GM23338 (cell line): ENCODE data around the gene SLX9. TPM values are rescaled to one million over a fixed set of nuclear protein-coding genes. Genes with fewer than 3 reads are reported as not detected.

Source experiments
- ATAC-seq: fragments of 200-7000 bp; cut with Tn5 transposase; 3 replicates; pipeline ENCODE4 v1.9.1; 2020
- DNase-seq: peaks from one replicate; pipeline ENCODE4 v3.0.0-alpha.2; 2015; ENCODE audit warnings: low spot score
- H2AFZ ChIP-seq: fragments of 200-600 bp; sonication (generic); 2 replicates; pipeline ENCODE4 v1.8.0; 2016; ENCODE audit warnings: antibody characterized with exemption, mild to moderate bottlenecking, moderate library complexity
- H3F3A ChIP-seq: fragments of 200-600 bp; sonication (generic); replicated peaks from 2 replicates; pipeline ENCODE4 v1.8.0; 2017; ENCODE audit warnings: antibody characterized with exemption, mixed run types, low read depth
- H3K27ac ChIP-seq: fragments of 200-600 bp; sonication (generic); 2 replicates; pipeline ENCODE4 v1.6.1; 2016; ENCODE audit warnings: low read depth
- H3K27me3 ChIP-seq: fragments of 200-600 bp; sonication (generic); 2 replicates; pipeline ENCODE4 v1.8.0; 2016; ENCODE audit warnings: mild to moderate bottlenecking, mixed run types, moderate library complexity; ENCODE audit not compliant: insufficient read depth
- H3K36me3 ChIP-seq: fragments of 200-600 bp; sonication (generic); 2 replicates; pipeline ENCODE4 v1.8.0; 2016; ENCODE audit warnings: mild to moderate bottlenecking; ENCODE audit not compliant: insufficient read depth
- H3K4me1 ChIP-seq: fragments of 200-600 bp; sonication (generic); 2 replicates; pipeline ENCODE4 v1.8.0; 2016; ENCODE audit warnings: mild to moderate bottlenecking, moderate library complexity; ENCODE audit not compliant: insufficient read depth
- H3K4me2 ChIP-seq: fragments of 200-600 bp; sonication (generic); 2 replicates; pipeline ENCODE4 v1.7.1; 2017; ENCODE audit warnings: mixed run types
- H3K4me3 ChIP-seq: fragments of 200-600 bp; sonication (generic); 2 replicates; pipeline ENCODE4 v1.6.1; 2016; ENCODE audit warnings: mixed run types
- H3K79me2 ChIP-seq: fragments of 200-600 bp; sonication (generic); replicated peaks from 2 replicates; pipeline ENCODE4 v1.8.0; 2017; ENCODE audit warnings: mild to moderate bottlenecking; ENCODE audit not compliant: insufficient read depth
- H3K9me2 ChIP-seq: fragments of 200-600 bp; sonication (generic); 2 replicates; pipeline ENCODE4 v1.8.0; 2017; ENCODE audit not compliant: insufficient read depth
- H4K20me1 ChIP-seq: fragments of 200-600 bp; sonication (generic); replicated peaks from 2 replicates; pipeline ENCODE4 v1.8.0; 2017; ENCODE audit warnings: mild to moderate bottlenecking; ENCODE audit not compliant: insufficient read depth
- H3K27ac Mint-ChIP-seq: 2 replicates; pipeline ENCODE4 v1.8.0; 2020; ENCODE audit warnings: inconsistent platforms, mild to moderate bottlenecking, moderate library complexity, mixed read lengths
- H3K27me3 Mint-ChIP-seq: 3 replicates; pipeline ENCODE4 v1.8.0; 2022; ENCODE audit warnings: low read depth, mild to moderate bottlenecking, moderate library complexity, mixed read lengths, inconsistent platforms; ENCODE audit not compliant: insufficient read depth, poor library complexity
- H3K36me3 Mint-ChIP-seq: 3 replicates; pipeline ENCODE4 v1.8.0; 2021; ENCODE audit warnings: low read depth, mild to moderate bottlenecking, inconsistent platforms, moderate library complexity, mixed read lengths
- H3K4me1 Mint-ChIP-seq: 3 replicates; pipeline ENCODE4 v1.8.0; 2020; ENCODE audit warnings: mild to moderate bottlenecking, inconsistent platforms, mixed read lengths
- H3K4me3 Mint-ChIP-seq: 3 replicates; pipeline ENCODE4 v1.8.0; 2021; ENCODE audit warnings: moderate library complexity, mild to moderate bottlenecking, inconsistent platforms, mixed read lengths
- H3K9me3 Mint-ChIP-seq: 3 replicates; pipeline ENCODE4 v1.8.0; 2020; ENCODE audit warnings: moderate library complexity, mild to moderate bottlenecking, inconsistent platforms, mixed read lengths
- CREB1 ChIP-seq: fragments of 250-450 bp; sonication (Bioruptor Pico); IDR thresholded peaks from 2 replicates; pipeline ENCODE4 v1.5.0; 2020; ENCODE audit warnings: low read depth, mild to moderate bottlenecking, moderate library complexity
- ETS1 ChIP-seq: IDR thresholded peaks from 2 replicates; pipeline ENCODE4 v1.6.1; 2016; ENCODE audit warnings: antibody characterized with exemption
- EZH2 ChIP-seq: fragments of 200-600 bp; sonication (generic); IDR thresholded peaks from one replicate; pipeline ENCODE4 v1.8.0; 2017; ENCODE audit warnings: antibody characterized with exemption, mild to moderate bottlenecking, low read depth; ENCODE audit not compliant: unreplicated experiment
- JUNB ChIP-seq: IDR thresholded peaks from one replicate; pipeline ENCODE4 v1.6.1; 2016; ENCODE audit warnings: antibody characterized with exemption; ENCODE audit not compliant: unreplicated experiment
- NANOG ChIP-seq: IDR thresholded peaks from 2 replicates; pipeline ENCODE4 v1.6.1; 2016; ENCODE audit warnings: antibody characterized with exemption, borderline replicate concordance
- POLR2AphosphoS5 ChIP-seq: IDR thresholded peaks from 2 replicates; pipeline ENCODE4 v1.6.1; 2016; ENCODE audit warnings: antibody characterized with exemption, low read depth
- REST ChIP-seq: IDR thresholded peaks from one replicate; pipeline ENCODE4 v1.6.1; 2018; ENCODE audit warnings: antibody characterized with exemption; ENCODE audit not compliant: unreplicated experiment
- STAT1 ChIP-seq: IDR thresholded peaks from one replicate; pipeline ENCODE4 v1.6.1; 2016; ENCODE audit warnings: antibody characterized with exemption; ENCODE audit not compliant: unreplicated experiment
- ZNF114 ChIP-seq: fragments of 250-450 bp; sonication (Bioruptor Pico); IDR thresholded peaks from 2 replicates; pipeline ENCODE4 v1.5.0; 2020; ENCODE audit warnings: mild to moderate bottlenecking, moderate library complexity
- ZNF331 ChIP-seq: fragments of 250-450 bp; sonication (Bioruptor Pico); IDR thresholded peaks from 2 replicates; pipeline ENCODE4 v1.5.0; 2020; ENCODE audit warnings: low read depth, mild to moderate bottlenecking, moderate library complexity
- polyA plus RNA-seq: library from polyadenylated mRNA; unstranded; fragments of >200 nt; fragmentation: Nextera tagmentation; extraction: Ambion mirVana; gene quantifications from 2 replicates; pipeline ENCODE4 v1.2.1, GENCODE V29; 2016
- total RNA-seq: library from RNA; depleted of rRNA; stranded (reverse); fragments of >200 nt; shearing (Covaris generic); gene quantifications from 2 replicates; pipeline ENCODE4 v1.2.3, GENCODE V29; 2014
- TF ChIP-seq, protein P1 (sequence below), 2 experiments: fragments of 200-600 bp in 1 of 2; sonication (generic) in 1 of 2; conservative IDR thresholded peaks; 2 replicates each; pipeline versions ENCODE4 v1.5.1 to v1.6.1; 2016 to 2017; ENCODE audit warnings: antibody characterized with exemption in 2 of 2, low read depth in 2 of 2, mild to moderate bottlenecking in 2 of 2, moderate library complexity in 1 of 2
- TF ChIP-seq, protein P2 (sequence below): fragments of 250-450 bp; sonication (Bioruptor Pico); IDR thresholded peaks from 2 replicates; pipeline ENCODE4 v1.5.0; 2020; ENCODE audit warnings: mild to moderate bottlenecking, moderate library complexity

SLX9 gene
- total and polyA plus RNA-seq, 2 experiments from 2014 or later = 41.5 to 46.9 TPM

- H3K4me1 ChIP-seq = peaks cover 11% of the 10 kb centered on the region
- no peak overlapping the region for H2AFZ ChIP-seq
- H3K79me2 ChIP-seq = no peaks in the 10 kb centered on the region
- no peaks in the 10 kb centered on the region for H3K27me3 ChIP-seq
- Mint-ChIP-seq H3K4me3 (no peak overlapping the region), H3K27me3 (peaks cover 12% of the 10 kb centered on the region), H3K36me3 (no peaks in the 10 kb centered on the region), H3K27ac (no peak overlapping the region), H3K9me3 (no peaks in the 10 kb centered on the region), H3K4me1 (peaks cover 16% of the 10 kb centered on the region)
- no peak overlapping the region for H3K27ac ChIP-seq
- no peaks in the 10 kb centered on the region for H3K36me3 ChIP-seq
- DNase-seq (no peak), ATAC-seq (no peak)
- H3K9me2 ChIP-seq = no peaks in the 10 kb centered on the region
- no peaks in the 10 kb centered on the region for H4K20me1 ChIP-seq
- no peak overlapping the region for H3K4me2 ChIP-seq
- H3F3A ChIP-seq = peaks cover 7% of the 10 kb centered on the region; the same call in 1 of the 2 replicates
- TF ChIP-seq ETS1 (no peak), EZH2 (no peak), ZNF331 (CRISPR knock-in tag) (no peak), ZNF114 (CRISPR knock-in tag) (no peak), NANOG (no peak), REST (no peak), POLR2AphosphoS5 (no peak), STAT1 (no peak), JUNB (no peak), CREB1 (no peak)
- TF ChIP-seq, protein P1, sequence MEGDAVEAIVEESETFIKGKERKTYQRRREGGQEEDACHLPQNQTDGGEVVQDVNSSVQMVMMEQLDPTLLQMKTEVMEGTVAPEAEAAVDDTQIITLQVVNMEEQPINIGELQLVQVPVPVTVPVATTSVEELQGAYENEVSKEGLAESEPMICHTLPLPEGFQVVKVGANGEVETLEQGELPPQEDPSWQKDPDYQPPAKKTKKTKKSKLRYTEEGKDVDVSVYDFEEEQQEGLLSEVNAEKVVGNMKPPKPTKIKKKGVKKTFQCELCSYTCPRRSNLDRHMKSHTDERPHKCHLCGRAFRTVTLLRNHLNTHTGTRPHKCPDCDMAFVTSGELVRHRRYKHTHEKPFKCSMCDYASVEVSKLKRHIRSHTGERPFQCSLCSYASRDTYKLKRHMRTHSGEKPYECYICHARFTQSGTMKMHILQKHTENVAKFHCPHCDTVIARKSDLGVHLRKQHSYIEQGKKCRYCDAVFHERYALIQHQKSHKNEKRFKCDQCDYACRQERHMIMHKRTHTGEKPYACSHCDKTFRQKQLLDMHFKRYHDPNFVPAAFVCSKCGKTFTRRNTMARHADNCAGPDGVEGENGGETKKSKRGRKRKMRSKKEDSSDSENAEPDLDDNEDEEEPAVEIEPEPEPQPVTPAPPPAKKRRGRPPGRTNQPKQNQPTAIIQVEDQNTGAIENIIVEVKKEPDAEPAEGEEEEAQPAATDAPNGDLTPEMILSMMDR (conservative IDR thresholded peaks at IDR 0.05; ENCODE audit: low read depth in 2 of 2) = no peak
- TF ChIP-seq, protein P2, sequence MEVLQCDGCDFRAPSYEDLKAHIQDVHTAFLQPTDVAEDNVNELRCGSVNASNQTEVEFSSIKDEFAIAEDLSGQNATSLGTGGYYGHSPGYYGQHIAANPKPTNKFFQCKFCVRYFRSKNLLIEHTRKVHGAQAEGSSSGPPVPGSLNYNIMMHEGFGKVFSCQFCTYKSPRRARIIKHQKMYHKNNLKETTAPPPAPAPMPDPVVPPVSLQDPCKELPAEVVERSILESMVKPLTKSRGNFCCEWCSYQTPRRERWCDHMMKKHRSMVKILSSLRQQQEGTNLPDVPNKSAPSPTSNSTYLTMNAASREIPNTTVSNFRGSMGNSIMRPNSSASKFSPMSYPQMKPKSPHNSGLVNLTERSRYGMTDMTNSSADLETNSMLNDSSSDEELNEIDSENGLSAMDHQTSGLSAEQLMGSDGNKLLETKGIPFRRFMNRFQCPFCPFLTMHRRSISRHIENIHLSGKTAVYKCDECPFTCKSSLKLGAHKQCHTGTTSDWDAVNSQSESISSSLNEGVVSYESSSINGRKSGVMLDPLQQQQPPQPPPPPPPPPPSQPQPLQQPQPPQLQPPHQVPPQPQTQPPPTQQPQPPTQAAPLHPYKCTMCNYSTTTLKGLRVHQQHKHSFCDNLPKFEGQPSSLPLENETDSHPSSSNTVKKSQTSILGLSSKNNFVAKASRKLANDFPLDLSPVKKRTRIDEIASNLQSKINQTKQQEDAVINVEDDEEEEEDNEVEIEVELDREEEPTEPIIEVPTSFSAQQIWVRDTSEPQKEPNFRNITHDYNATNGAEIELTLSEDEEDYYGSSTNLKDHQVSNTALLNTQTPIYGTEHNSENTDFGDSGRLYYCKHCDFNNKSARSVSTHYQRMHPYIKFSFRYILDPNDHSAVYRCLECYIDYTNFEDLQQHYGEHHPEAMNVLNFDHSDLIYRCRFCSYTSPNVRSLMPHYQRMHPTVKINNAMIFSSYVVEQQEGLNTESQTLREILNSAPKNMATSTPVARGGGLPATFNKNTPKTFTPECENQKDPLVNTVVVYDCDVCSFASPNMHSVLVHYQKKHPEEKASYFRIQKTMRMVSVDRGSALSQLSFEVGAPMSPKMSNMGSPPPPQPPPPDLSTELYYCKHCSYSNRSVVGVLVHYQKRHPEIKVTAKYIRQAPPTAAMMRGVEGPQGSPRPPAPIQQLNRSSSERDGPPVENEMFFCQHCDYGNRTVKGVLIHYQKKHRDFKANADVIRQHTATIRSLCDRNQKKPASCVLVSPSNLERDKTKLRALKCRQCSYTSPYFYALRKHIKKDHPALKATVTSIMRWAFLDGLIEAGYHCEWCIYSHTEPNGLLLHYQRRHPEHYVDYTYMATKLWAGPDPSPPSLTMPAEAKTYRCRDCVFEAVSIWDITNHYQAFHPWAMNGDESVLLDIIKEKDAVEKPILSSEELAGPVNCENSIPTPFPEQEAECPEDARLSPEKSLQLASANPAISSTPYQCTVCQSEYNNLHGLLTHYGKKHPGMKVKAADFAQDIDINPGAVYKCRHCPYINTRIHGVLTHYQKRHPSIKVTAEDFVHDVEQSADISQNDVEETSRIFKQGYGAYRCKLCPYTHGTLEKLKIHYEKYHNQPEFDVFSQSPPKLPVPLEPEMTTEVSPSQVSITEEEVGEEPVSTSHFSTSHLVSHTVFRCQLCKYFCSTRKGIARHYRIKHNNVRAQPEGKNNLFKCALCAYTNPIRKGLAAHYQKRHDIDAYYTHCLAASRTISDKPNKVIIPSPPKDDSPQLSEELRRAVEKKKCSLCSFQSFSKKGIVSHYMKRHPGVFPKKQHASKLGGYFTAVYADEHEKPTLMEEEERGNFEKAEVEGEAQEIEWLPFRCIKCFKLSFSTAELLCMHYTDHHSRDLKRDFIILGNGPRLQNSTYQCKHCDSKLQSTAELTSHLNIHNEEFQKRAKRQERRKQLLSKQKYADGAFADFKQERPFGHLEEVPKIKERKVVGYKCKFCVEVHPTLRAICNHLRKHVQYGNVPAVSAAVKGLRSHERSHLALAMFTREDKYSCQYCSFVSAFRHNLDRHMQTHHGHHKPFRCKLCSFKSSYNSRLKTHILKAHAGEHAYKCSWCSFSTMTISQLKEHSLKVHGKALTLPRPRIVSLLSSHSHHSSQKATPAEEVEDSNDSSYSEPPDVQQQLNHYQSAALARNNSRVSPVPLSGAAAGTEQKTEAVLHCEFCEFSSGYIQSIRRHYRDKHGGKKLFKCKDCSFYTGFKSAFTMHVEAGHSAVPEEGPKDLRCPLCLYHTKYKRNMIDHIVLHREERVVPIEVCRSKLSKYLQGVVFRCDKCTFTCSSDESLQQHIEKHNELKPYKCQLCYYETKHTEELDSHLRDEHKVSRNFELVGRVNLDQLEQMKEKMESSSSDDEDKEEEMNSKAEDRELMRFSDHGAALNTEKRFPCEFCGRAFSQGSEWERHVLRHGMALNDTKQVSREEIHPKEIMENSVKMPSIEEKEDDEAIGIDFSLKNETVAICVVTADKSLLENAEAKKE (CRISPR knock-in tag) = no peak
- no peak overlapping the region for H3K4me3 ChIP-seq
Measured at GRCh38 chr21:45009616-45010015, 69.8 kb downstream of the SLX9 start.
